Measurements from ENCODE around the gene TBRG1.
A peak's percentile ranks its signal among the peaks of the same experiment; 100 is the strongest.

The TBRG1 gene

GRCh38 chr11:124623861-124624525, 1.3 kb downstream of the TBRG1 start:
- no peak for DNase-seq

DNA sequence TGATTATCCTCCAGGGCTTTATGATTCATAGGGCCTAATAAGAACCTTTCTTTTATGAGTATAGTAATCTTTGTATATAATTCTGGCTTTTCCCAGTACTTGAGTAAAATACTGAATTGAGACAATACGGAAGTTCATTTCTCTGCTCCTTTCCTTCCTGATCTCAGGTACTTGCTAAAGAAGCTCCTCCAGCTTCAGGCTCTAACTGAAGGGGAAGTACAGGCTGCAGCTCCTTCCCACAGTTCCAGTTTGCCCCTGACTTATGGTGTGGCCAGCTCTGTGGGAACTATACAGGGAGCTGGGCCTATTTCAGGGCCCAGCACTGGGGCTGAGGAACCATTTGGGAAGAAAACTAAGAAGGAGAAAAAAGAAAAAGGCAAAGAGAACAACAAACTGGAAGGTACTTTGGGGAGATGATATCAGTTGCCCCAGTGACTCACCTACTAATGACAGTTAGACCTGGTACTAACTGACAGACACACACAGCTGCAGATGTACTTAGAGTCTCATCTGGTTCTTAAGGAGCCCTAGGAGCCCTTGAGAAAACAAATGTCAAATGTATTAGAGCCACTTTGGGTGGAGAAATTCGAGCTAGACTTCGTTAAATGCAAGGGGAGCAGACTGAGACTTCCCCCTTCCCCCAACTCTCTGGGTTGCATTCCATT, 3.0 kb downstream of the TBRG1 start:
- DNase-seq: no peak

GRCh38 chr11:124627546-124627945, 4.9 kb downstream of the TBRG1 start:
- no peak for DNase-seq

GRCh38 chr11:124629961-124630360, 7.3 kb downstream of the TBRG1 start:
- DNase-seq: peak; percentile 17

- no peak for DNase-seq
Measured at GRCh38 chr11:124633355-124633754, 10.7 kb downstream of the TBRG1 start.

GRCh38 chr11:124635932-124636331, 13.3 kb downstream of the TBRG1 start:
- DNase-seq: no peak

DNA sequence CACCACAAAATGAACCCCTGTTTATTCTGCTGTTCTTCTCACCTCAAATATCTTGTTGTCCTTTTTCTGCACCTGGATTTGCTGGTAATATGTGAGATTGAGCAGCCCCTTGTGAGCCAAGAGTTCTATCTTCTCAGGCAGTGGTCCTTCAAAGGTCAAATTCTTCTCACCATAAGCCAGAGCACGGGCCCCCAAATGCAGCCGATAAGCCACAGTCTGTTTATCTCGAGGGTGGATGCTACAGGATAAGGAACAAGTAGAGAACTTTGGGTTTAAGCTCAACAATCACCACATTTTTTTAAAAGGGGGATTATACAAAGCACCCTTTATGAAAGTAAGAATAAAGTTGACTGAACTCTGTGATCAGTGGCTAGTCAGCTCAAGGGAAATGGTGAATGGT, 15.8 kb downstream of the TBRG1 start:
- DNase-seq: no peak

DNA sequence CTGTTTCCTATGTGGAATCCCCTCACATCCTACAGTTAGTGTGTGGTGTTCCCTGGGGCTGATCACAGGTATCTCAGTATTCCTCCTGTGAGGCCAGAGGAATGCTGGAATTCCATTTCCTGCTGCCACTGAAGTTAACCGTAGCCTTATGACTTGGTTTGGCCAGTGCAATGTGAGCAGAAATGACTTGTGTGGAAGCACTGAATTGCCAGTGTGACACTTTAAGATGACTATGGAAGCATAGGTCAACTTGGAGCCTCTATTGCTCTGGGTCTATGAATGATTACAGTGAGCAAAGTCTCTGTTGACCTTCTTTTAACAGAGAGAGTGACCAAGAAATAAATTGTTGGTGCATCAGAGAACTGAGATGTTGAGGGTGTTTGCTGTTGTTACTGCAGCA, 16.5 kb downstream of the TBRG1 start:
- DNase-seq: no peak

GRCh38 chr11:124640666-124641065, 18.0 kb downstream of the TBRG1 start:
- DNase-seq: peak; percentile 44

- DNase-seq: no peak
Measured at GRCh38 chr11:124642628-124643027, 20.0 kb downstream of the TBRG1 start.

DNA sequence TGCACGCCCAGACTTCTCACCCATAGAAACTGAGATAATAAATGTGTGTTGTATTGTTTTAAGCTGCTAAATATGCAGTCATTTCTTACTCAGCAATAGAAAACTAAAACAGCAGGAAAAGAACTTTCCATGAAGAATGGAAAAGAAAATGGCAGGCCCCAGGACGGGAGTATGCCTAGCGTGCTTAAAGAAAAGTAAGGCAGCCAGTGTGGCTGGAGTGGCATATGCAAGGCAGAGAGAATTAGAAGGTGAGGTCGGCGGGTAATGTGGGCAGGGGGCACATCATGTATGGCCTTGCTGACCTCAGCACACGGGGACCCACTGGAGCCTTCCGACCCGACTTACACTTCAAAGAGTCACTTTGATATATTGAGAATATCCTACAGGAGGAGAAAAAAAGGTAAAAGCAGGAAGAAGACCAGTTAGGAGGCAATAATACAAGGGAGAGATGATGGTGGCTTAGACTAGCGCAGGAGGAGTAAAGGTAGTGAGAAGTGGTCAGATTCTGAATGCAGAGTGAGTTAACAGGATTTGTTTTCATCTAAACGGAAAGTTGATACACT, 20.5 kb downstream of the TBRG1 start:
- DNase-seq: no peak

- DNase-seq: no peak
Measured at GRCh38 chr11:124643605-124644425, 21.2 kb downstream of the TBRG1 start.

DNA sequence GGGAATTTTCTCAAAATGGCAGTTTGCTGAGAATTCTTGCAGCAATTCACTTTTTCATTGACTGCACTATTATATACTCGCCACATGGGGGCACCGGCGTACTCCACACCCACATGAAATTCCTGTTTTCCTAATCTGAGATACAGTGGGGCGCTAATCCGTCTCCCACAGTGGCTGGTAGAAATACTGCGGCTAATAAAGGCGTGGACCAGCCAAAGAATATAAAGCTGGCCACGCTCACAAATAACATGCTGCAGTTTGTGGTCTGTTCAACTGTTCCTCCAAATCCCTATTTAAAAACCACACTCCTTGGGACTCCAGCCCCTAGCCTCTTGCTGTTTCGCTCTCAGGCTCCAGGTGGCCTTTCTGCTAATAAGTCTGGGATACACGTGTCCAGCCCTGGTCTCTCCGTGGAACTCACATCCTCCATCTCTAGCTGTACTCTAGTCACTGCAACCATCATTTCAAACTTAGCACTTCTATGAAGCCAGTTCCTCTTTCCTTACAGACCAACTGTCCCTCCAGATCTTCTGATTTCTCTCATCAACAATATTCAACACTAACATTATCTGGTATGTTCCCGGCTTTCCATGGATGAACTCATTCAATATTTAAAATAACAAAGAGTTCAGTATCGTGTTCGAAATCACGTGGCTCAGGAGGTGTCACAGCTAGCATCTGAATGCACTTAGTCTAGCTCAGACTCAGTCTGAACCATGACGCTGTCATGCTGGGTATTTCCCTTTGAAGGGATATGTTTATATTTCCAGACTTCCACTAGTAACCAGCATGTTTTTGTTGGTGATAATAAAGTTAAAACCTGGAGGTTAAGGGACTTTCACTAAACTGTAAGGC, 22.0 kb downstream of the TBRG1 start:
- peak; percentile 79 for DNase-seq

DNA sequence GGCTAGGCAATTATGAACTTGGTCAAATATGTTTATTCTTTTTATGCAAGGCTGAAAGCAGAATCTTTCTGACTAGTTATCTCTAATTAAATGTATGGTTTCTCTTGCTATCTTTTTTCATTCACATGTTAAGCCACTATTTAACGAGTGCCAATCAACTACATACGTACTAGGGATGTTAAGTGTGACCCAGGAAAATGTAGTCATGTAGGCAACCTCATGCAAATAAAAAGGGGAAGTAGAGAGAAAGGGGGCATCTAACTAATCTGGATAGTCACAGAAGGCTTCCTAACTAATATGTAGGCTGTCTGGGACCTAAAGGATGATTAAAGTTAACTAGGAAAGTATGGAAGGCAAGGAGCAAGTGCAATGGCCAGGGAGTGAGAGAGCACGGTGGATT, 23.5 kb downstream of the TBRG1 start:
- DNase-seq: no peak

DNA sequence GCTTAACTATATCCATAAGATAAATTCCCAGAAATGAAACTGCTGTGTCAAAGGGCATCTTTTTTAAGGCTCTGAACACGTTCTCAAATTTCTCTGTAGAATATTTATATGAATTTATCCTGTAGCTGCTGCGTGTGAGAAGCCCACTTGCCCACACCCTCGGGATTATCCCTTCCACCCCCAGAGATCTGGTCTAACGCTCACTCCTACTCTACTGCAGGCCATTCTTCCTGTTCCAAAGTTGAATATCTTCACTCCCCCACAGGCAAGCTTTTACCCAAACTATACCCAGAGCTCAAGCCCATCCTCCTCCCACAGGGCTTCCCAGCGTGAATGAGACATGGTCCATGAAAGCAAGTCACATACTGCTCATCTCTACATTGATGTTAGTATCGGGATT, 25.9 kb downstream of the TBRG1 start:
- DNase-seq: no peak

- DNase-seq: peak; percentile 36
Measured at GRCh38 chr11:124656774-124657630, 34.3 kb downstream of the TBRG1 start.

- no peak for DNase-seq
Measured at GRCh38 chr11:124657904-124658303, 35.2 kb downstream of the TBRG1 start.

DNA sequence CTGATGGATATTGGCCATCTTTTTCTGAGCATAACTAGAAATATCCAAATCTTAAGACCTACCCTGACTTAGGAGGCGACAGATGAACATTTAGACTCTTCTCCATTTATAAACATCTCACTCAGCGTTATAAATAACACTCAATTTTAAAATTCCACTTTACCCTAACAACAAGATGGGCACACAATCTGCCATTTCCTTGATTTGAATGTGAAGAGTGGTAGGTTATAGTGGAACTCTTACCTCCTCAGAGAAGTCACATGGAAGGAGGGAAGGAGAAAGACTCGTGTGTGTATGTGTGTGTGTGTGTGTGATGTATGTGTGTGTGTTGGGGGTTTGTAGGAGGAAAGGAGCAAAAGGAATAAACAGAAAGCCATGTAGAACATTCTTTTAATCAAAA, 35.8 kb downstream of the TBRG1 start:
- DNase-seq: no peak

DNA sequence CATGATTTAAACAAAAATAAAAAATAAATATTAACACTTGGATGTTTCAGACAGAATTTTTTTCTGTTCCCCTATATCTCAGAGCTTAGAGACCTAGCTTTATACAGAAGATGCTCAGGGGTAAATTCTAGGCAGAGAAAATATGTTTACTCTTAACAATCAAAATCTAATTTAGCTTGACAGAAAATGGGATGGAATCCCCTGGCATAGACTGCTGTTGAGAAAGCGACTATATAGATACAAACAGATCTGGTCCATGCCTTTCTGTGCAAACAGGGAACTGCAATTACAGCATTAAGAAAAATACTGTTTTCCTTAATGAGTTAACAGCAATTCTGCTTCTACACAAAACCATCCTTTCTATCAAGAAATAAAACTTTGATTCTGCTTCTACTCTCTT, 36.3 kb downstream of the TBRG1 start:
- no peak for DNase-seq

GRCh38 chr11:124661553-124661952, 38.9 kb downstream of the TBRG1 start:
- no peak for DNase-seq

GRCh38 chr11:124662106-124662505, 39.4 kb downstream of the TBRG1 start:
- no peak for DNase-seq

GRCh38 chr11:124663861-124664260, 41.2 kb downstream of the TBRG1 start:
- no peak for DNase-seq
